Hepatocyte (in vitro differentiated cells): Measurements from ENCODE around the gene CREB5. TPM values are rescaled to one million over a fixed set of nuclear protein-coding genes. Genes with fewer than 3 reads are reported as not detected.

Source experiments
- DNase-seq: peaks from one replicate; pipeline ENCODE4 v3.0.0-alpha.2; 2016; ENCODE audit warnings: low spot score
- H2AFZ ChIP-seq: fragments of 200-600 bp; sonication (generic); 2 replicates; pipeline ENCODE4 v1.6.0; 2016; ENCODE audit warnings: antibody characterized with exemption, mild to moderate bottlenecking
- H3K27ac ChIP-seq: fragments of 200-600 bp; sonication (generic); 2 replicates; pipeline ENCODE4 v1.5.1; 2016; ENCODE audit warnings: mild to moderate bottlenecking
- H3K27me3 ChIP-seq: fragments of 200-600 bp; sonication (generic); 2 replicates; pipeline ENCODE4 v1.6.1; 2016
- H3K36me3 ChIP-seq: fragments of 200-600 bp; sonication (generic); replicated peaks from 2 replicates; pipeline ENCODE4 v1.5.1; 2016; ENCODE audit warnings: low read depth; ENCODE audit not compliant: insufficient read depth
- H3K4me1 ChIP-seq: fragments of 200-600 bp; sonication (generic); 2 replicates; pipeline ENCODE4 v1.5.1; 2016; ENCODE audit warnings: mild to moderate bottlenecking, moderate library complexity; ENCODE audit not compliant: insufficient read depth
- H3K4me2 ChIP-seq: fragments of 200-600 bp; sonication (generic); 2 replicates; pipeline ENCODE4 v1.6.0; 2016
- H3K4me3 ChIP-seq: fragments of 200-600 bp; sonication (generic); 2 replicates; pipeline ENCODE4 v1.5.1; 2016; ENCODE audit warnings: mild to moderate bottlenecking
- H3K79me2 ChIP-seq: fragments of 200-600 bp; sonication (generic); 2 replicates; pipeline ENCODE4 v1.6.0; 2017; ENCODE audit warnings: mild to moderate bottlenecking
- H3K9me2 ChIP-seq: fragments of 200-600 bp; sonication (generic); replicated peaks from 2 replicates; pipeline ENCODE4 v1.6.0; 2017; ENCODE audit warnings: mild to moderate bottlenecking; ENCODE audit not compliant: insufficient read depth
- H3K9me3 ChIP-seq: fragments of 200-600 bp; sonication (generic); 2 replicates; pipeline ENCODE4 v1.5.1; 2016; ENCODE audit warnings: low read depth, mild to moderate bottlenecking
- H4K20me1 ChIP-seq: fragments of 200-600 bp; sonication (generic); 2 replicates; pipeline ENCODE4 v1.6.0; 2016; ENCODE audit warnings: mild to moderate bottlenecking; ENCODE audit not compliant: insufficient read depth, poor library complexity, severe bottlenecking
- EZH2 ChIP-seq: fragments of 200-600 bp; sonication (generic); IDR thresholded peaks from 2 replicates; pipeline ENCODE4 v1.6.1; 2016; ENCODE audit warnings: antibody characterized with exemption, mild to moderate bottlenecking, borderline replicate concordance
- EZH2phosphoT487 ChIP-seq: fragments of 200-600 bp; sonication (generic); IDR thresholded peaks from one replicate; pipeline ENCODE4 v1.6.1; 2018; ENCODE audit warnings: antibody characterized with exemption, mild to moderate bottlenecking, low read depth, moderate library complexity; ENCODE audit not compliant: unreplicated experiment, severe bottlenecking
- WGBS: methylation state at CpG from one replicate; pipeline ENCODE4 v1.1.6; 2016; ENCODE audit warnings: low lambda C conversion rate; ENCODE audit errors: missing lambda C conversion rate; 5-methylcytosine and 5-hydroxymethylcytosine counted together
- polyA plus RNA-seq: library from polyadenylated mRNA; unstranded; fragments of >200 nt; fragmentation: Nextera tagmentation; extraction: Ambion mirVana; gene quantifications from 2 replicates; pipeline ENCODE4 v1.2.1, GENCODE V29; 2016
- total RNA-seq: library from RNA; depleted of rRNA; stranded (reverse); fragments of >200 nt; gene quantifications from 2 replicates; pipeline ENCODE4 v1.2.3, GENCODE V29; 2014
- TF ChIP-seq, protein P1 (sequence below): fragments of 200-600 bp; sonication (generic); IDR thresholded peaks from 2 replicates; pipeline ENCODE4 v1.5.1; 2016; ENCODE audit warnings: antibody characterized with exemption, mild to moderate bottlenecking; ENCODE audit not compliant: poor library complexity

The CREB5 gene
- total and polyA plus RNA-seq, 2 experiments from 2014 or later, result 14.0 to 27.9 TPM

DNA sequence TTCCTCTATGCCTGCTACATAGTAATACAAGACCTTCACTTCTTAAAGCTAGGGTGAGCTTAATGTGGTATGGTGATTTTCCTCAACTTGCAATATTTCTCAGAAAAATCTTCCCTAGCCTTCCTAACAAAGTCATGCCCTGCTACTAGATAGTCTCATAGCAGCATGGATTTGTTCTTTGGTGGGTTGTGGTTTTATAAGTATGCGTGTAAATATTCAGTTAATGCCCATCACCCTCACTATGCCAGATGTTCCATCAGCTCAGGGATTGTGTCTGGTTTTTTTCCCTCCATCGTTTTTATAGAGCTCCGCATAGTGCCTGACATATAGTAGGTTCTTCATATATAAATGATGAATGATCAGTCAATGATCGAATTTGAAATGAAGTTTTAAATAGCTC, 182.8 kb downstream of the CREB5 start:
- H3K9me3 ChIP-seq, result no peaks in the 10 kb centered on the region
- no peak for DNase-seq

DNA sequence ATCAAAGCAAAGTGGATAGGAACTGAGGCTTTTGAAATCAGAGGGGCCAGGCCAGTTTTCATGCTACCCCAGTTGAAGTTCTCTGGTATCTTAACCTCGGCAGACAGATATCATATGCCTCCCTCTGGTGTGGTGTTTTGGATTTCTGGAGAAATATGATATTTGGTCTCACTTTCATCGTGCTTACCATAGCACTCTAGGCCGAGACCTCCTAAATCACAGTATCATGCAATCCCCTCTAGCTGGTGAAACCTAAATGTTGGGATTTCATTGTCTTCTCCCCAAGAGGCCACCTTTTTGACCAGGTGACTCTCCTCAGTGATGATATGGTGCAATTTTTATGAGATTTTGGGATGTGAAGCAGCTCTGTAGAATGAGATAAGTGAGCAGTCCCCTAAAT, 183.5 kb downstream of the CREB5 start:
- Histone ChIP-seq H4K20me1 (no peaks in the 10 kb centered on the region), H3K9me2 (no peaks in the 10 kb centered on the region), H3K4me1 (peaks cover 7% of the 10 kb centered on the region), H2AFZ (no peak overlapping the region), H3K4me3 (no peak overlapping the region), H3K36me3 (no peaks in the 10 kb centered on the region), H3K79me2 (no peaks in the 10 kb centered on the region), H3K27me3 (no peaks in the 10 kb centered on the region), H3K27ac (no peak overlapping the region), H3K4me2 (no peak overlapping the region), H3K9me3 (no peaks in the 10 kb centered on the region)
- TF ChIP-seq EZH2phosphoT487 (no peak), EZH2 (no peak)
- TF ChIP-seq, protein P1, sequence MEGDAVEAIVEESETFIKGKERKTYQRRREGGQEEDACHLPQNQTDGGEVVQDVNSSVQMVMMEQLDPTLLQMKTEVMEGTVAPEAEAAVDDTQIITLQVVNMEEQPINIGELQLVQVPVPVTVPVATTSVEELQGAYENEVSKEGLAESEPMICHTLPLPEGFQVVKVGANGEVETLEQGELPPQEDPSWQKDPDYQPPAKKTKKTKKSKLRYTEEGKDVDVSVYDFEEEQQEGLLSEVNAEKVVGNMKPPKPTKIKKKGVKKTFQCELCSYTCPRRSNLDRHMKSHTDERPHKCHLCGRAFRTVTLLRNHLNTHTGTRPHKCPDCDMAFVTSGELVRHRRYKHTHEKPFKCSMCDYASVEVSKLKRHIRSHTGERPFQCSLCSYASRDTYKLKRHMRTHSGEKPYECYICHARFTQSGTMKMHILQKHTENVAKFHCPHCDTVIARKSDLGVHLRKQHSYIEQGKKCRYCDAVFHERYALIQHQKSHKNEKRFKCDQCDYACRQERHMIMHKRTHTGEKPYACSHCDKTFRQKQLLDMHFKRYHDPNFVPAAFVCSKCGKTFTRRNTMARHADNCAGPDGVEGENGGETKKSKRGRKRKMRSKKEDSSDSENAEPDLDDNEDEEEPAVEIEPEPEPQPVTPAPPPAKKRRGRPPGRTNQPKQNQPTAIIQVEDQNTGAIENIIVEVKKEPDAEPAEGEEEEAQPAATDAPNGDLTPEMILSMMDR, result no peak
- WGBS, result 77% methylated on average over 3 of the region's 3 CpGs
- no peak for DNase-seq

More for the DNA sequence above, 182.8 kb downstream of the CREB5 start:
- Histone ChIP-seq H3K79me2 (no peaks in the 10 kb centered on the region), H4K20me1 (no peaks in the 10 kb centered on the region), H3K36me3 (no peaks in the 10 kb centered on the region), H3K4me3 (no peak overlapping the region), H3K27ac (no peak overlapping the region), H3K9me2 (no peaks in the 10 kb centered on the region), H3K4me2 (no peak overlapping the region), H3K4me1 (peaks cover 7% of the 10 kb centered on the region), H2AFZ (no peak overlapping the region), H3K27me3 (no peaks in the 10 kb centered on the region)
- TF ChIP-seq, protein P1, result no peak
- TF ChIP-seq EZH2 (no peak), EZH2phosphoT487 (no peak)
- WGBS, result 79% methylated on average over 4 of the region's 4 CpGs

DNA sequence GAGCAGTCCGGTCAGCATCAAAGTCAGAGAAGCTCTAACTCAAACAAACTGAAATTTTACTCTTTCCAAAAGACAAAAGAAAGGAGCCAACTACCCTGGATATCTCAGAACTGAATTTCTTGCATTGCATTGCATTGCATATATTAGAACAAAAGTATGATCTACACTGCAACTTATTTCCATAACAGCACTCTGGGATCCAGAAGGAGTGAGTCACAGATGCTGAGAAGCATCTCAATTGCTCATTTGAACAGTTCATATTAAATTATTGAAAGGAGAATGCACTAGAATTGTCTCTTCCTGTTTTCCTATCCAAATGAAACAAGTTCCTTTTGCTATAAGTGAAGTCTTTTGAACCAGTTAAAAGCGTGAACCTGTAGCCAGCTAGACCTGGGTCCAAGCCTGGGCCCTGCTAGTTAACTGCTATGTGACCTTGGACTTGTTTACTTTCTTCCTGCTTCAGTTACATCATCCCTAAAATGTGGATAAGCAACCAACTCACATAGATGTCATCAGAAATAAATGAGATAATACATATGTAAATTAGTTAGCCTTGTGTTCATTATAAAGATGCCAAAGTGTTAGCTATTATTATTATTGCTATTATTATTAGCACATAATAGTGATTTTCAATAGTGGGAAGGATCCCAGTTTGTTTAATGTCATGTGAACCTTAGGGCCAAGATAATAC, 184.1 kb downstream of the CREB5 start:
- no peak overlapping the region for H3K4me3 ChIP-seq
- H3K9me3 ChIP-seq, result no peaks in the 10 kb centered on the region
- no peaks in the 10 kb centered on the region for H3K9me2 ChIP-seq
- H3K27me3 ChIP-seq, result no peaks in the 10 kb centered on the region
- H3K36me3 ChIP-seq, result no peaks in the 10 kb centered on the region
- H2AFZ ChIP-seq, result no peak overlapping the region
- H3K4me2 ChIP-seq, result no peak overlapping the region
- no peak overlapping the region for H3K27ac ChIP-seq
- no peak for TF ChIP-seq EZH2
- TF ChIP-seq EZH2phosphoT487, result no peak
- TF ChIP-seq, protein P1, result no peak
- no peaks in the 10 kb centered on the region for H4K20me1 ChIP-seq
- H3K4me1 ChIP-seq, result peaks cover 7% of the 10 kb centered on the region
- WGBS, result 89% methylated on average over 2 of the region's 2 CpGs
- DNase-seq, result no peak
- no peaks in the 10 kb centered on the region for H3K79me2 ChIP-seq
